GM18861 (cell line): ENCODE data around the gene TGIF2LX.
"Not testable (repeated sequence)": the region's sequence is repeated elsewhere in the genome, so short reads cannot be mapped to it uniquely, and the experiment has no call there.

ENCODE experiments used
- ATAC-seq: cut with Tn5 transposase; IDR thresholded peaks from one replicate; pipeline ENCODE4 v1.9.1; 2021; ENCODE audit not compliant: unreplicated experiment

TGIF2LX gene

DNA sequence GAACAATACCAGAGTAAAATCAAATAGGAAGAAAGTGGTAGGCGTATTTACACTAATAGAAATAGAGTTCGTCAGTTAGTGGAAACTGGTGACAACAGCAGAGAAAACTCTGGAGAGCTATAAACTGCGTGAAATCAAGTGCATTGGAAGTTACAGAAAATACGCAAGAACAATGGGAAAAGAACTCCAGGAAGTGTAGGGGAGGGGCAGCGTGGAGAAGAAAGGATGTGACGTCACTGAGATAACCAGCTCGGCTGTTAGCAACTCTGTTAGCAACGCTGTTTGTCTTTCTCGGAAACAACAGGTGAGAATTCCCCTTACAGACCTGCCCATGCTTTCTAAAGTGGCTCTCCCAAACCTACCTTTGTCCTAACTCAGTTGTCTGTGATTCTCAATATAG is at the start of gene TGIF2LX:
Gene TGIF2LX, plus strand, starts transcription at position 244 of the 400 bp plus-strand sequence. CDS start 178 bp downstream, outside the sequence.
- ATAC-seq = not testable (repeated sequence)

DNA sequence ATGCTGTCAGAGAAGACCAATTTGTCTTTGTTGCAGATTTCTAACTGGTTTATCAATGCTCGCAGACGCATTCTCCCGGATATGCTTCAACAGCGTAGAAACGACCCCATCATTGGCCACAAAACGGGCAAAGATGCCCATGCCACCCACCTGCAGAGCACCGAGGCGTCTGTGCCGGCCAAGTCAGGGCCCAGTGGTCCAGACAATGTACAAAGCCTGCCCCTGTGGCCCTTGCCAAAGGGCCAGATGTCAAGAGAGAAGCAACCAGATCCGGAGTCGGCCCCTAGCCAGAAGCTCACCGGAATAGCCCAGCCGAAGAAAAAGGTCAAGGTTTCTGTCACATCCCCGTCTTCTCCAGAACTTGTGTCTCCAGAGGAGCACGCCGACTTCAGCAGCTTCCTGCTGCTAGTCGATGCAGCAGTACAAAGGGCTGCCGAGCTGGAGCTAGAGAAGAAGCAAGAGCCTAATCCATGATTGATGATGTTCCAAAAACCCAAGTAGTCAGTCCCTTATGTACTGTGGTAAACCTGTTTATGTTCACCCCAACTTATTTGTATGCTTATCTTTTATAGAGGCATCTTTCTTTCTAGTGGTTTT is 728 bp downstream of the TGIF2LX start:
- ATAC-seq = not testable (repeated sequence)

- not testable (repeated sequence) for ATAC-seq
These were observed 21.4 kb downstream of the TGIF2LX start for GRCh38 chrX:89943077-89943476.

GRCh38 chrX:89965588-89965987 is 43.9 kb downstream of the TGIF2LX start:
- not testable (repeated sequence) for ATAC-seq
